Esophagus squamous epithelium (tissue), 4 donors: ENCODE measurements around the gene SIN3B.

ENCODE experiments used
- CTCF ChIP-seq, 6 experiments: fragments of 450-650 bp in 4 of 6; fragments of 200-600 bp in 2 of 6; sonication (generic) in 2 of 6; IDR thresholded peaks; one replicate each; pipeline ENCODE4 v1.5.1; 2016 to 2019; ENCODE audit warnings: antibody characterized with exemption in 6 of 6, mild to moderate bottlenecking in 4 of 6, moderate library complexity in 4 of 6
- POLR2A ChIP-seq, 4 donors: fragments of 450-650 bp; IDR thresholded peaks; one replicate each; pipeline ENCODE4 v1.6.1; 2017; ENCODE audit warnings: antibody characterized with exemption in 4 of 4, mild to moderate bottlenecking in 4 of 4, moderate library complexity in 3 of 4

- TF ChIP-seq CTCF (IDR thresholded peaks at IDR 0.05) (no peak), POLR2A (IDR thresholded peaks at IDR 0.05) (no peak)
Measured at GRCh38 chr19:16912780-16913179, 83.6 kb downstream of the SIN3B start.
